NCI-H2081 (cell line): ENCODE results near the gene PHKB.
"Not testable (repeated sequence)": the region's sequence is repeated elsewhere in the genome, so short reads cannot be mapped to it uniquely, and the experiment has no call there.

Experiments used
- DNase-seq, 2 experiments: peaks; one replicate each; lab custom pipeline; 2025; lab: John Stamatoyannopoulos, UW

PHKB gene

DNA sequence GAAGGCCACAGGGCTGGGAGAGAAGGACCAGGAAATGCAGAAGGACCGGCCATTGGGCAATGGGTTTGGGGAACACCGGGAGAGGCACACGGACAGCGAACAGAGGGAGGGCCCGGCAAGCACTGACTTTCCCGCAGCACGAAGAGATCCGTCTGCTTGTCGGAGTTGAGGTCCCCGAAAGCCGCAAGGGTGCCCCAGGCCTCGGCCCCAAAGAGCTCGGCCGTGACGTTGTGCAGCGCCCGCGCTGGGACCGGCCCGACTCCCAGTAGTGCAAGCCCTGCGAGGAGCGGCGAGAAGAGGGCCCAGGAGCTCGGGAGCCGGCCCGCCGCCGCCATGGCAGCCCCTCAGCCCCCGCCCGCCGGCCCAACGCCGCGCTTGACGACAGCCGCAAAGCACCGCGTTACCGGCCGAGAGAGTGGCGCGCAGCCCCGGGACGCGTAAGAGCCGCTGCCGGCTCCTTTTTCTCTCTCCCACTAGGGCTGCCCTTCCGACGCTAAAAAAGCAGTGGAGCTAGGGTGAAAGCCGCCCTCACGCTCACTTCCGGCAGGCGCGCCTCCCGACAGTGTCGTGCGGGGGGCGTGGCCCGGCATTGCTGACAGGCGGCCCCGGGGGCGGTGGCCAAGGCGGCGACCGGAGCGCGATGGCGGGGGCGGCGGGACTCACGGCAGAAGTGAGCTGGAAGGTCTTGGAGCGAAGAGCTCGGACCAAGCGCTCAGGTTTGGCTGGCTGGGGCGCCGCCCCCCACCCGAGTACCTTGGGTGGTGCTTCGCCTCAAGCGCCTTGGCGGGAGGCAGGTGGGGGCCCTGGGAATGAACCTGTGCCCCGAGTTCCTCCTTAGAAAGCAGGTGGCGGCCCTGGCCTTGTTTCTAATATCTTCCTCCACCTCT lies at the start of gene PHKB, which contains the start of gene ITFG1:
PHKB (plus strand) TSS at position 621 of the 887 bp plus-strand sequence; CDS start at position 641, 20 bp downstream.
ITFG1 (minus strand) TSS at position 353 of the 887 bp plus-strand sequence; CDS start at position 335, 18 bp downstream.
- DNase-seq = peak; percentile 74 to 87

DNA sequence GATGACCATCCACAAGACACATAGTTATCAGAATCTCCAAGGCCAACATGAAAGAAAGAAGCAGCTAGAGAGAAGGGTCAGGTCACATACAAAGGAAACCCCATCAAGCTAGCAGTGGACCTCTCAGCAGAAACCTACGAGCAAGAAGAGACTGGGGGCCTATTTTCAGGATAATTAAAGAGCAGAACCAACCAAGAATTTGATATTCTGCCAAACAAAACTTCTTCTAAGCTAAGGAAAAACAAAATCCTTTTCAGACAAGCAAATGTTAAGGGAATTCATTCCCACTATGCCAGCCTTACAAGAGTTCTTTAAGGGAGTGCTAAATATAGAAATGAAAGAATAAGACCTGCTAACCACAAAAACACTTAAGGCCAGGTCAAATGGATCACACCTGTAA lies 48.1 kb upstream of the PHKB start:
- DNase-seq = no peak

DNA sequence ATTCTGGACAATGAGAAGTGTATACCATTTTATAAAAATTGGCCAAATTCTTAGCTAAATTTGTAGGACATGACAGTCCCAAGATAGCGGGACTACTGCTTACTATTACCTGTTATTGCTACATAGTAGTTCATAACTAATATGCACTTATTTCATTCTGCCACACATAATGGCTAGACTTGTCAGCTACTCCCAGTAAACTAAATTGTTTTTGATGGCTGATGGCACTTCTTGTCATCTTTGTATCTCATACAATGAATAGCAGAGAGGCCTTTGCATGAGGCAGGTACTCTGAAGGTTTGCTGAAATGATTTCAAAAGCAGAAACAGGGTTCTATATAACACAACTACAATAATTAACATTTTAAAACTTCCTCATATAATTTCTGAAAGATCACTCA lies 44.3 kb upstream of the PHKB start:
- DNase-seq = no peak

DNA sequence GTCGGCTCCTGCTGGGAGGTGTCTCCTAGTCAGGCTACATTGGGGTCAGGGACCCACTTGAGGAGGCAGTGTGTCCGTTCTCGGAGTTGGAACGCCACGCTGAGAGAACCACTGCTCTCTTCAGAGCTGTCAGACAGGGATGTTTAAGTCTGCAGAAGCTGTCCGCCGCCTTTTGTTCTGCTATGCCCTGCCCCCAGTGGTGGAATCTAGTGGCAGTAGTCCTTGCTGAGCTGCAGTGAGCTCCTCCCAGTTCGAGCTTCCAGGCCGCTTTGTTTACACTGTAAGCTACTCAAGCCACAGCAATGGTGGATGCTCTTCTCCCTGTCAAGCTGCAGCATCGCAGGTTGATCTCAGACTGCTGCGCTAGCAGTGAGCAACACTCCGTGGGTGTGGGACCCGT lies 36.3 kb upstream of the PHKB start:
- DNase-seq = no peak

DNA sequence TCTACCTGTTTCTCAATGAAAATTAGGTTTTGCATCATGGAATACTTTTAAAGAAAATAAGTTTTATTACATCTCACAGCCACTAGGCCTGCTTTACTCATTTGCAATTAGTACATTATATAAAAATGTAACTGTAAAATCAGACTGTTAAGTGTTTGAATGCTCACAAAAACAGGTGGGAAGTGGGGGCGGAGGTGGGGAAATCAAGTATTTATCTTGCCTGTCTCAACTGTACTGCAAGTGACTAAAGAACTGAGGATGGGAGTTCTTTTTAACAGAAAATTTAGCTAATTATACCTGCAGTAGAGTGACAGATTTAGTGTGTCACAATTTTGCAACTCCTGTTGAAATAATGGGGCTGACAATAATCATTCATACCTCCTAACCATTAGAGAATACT lies 34.3 kb upstream of the PHKB start:
- DNase-seq = no peak

DNA sequence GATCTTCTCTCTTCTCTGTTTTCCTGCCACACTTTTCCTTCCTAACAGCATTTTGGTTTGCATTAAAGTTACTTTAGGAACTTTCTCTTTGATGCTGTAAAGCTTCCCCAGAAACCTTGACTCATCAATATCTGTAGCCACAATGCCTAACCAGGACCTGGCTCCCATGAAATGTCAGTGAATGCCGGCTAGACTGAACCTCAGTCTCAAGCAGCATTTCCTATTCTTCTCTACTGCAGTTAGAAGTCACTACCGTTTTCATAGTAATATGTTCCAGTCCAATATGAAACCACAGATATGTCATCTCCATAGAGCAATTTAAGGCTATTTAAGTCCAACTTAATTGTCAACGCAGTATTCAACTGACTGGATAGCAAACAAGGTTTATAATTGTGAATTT lies 29.2 kb upstream of the PHKB start:
- peak in 1 of 2 experiments; percentile 16 for DNase-seq

DNA sequence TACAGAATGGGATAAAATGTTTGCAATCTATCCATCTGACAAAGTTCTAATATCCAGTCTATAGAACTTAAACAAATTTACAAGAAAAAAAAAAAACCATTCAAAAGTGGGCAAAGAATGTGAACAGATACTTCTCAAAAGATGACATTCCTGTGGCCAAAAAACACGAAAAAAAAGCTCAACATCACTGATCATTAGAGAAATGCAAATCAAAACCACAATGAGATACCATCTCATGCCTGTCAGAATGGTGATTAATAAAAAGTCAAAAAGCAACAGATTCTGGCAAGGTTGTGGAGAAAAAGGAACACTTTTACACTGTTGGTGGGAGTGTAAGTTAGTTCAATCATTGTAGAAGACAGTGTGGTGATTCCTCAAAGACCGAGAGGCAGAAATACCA lies 26.9 kb upstream of the PHKB start:
- DNase-seq = not testable (repeated sequence)

DNA sequence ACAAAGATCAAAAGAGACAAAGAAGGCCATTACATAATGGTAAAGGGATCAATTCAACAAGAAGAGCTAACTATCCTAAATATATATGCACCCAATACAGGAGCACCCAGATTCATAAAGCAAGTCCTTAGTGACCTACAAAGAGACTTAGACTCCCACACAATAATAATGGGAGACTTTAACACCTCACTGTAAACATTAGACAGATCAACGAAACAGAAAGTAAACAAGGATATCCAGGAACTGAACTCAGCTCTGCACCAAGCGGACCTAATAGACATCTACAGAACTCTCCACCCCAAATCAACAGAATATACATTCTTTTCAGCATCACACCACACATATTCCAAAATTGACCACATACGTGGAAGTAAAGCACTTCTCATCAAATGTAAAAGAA lies 21.1 kb upstream of the PHKB start:
- not testable (repeated sequence) for DNase-seq

DNA sequence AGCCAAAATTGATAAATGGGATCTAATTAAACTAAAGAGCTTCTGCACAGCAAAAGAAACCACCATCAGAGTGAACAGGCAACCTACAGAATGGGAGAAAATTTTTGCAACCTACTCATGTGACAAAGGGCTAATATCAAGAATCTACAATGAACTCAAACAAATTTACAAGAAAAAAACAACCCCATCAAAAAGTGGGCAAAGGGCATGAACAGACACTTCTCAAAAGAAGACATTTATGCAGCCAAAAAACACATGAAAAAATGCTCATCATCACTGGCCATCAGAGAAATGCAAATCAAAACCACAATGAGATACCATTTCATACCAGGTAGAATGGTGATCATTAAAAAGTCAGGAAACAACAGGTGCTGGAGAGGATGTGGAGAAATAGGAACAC lies 18.2 kb upstream of the PHKB start:
- DNase-seq = not testable (repeated sequence)

DNA sequence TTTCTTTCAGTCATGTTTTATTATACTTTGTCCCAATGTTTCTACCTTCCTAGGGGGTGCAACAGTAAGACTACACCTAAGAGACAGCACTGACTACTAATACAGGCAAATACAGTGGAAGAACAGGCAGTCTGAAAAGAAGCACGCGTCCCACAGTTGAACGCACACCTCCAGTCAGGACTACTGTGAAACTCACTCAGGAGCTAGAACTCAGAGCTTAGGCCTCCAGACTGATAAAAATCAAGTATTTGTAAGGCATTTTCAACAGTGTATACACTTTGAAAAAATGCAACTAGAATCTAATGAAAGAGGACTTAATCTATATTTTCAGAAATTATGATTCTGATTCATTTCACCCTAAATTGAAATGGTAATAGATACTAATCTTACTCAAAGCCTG lies 14.7 kb upstream of the PHKB start:
- no peak for DNase-seq

DNA sequence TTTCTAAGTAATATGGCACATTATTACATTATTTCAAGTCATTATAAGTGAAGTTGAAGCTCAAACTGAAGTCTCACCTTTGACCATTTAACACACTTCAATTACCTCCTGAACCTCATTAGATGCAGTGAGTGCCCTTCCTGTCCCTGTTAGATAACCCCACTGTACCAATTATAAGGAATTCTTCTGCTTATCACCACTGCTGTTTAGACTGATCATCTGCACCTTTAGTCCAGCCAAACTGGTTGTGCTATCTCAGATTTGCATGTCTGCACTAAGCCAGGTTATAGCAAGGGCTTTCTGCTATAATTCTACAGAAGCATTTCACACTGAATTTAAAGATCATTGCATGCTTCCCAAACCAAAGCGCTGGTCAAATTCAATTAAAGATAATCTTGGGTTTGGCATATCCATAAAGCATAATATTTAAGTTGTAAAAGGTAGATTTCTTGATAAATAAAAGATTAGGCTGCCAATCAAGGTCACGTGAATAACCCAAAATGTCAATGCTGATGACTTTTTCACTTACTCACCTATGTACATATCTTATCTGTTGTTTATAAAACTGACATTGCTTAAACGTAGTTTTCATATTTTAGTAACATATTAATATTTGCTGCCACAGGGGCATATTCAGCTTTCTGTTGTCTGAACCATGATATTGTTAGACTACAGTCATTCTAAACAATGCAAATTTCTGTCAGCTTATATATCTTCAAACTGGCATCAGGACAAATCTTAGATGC lies 12.1 kb upstream of the PHKB start:
- DNase-seq = no peak

DNA sequence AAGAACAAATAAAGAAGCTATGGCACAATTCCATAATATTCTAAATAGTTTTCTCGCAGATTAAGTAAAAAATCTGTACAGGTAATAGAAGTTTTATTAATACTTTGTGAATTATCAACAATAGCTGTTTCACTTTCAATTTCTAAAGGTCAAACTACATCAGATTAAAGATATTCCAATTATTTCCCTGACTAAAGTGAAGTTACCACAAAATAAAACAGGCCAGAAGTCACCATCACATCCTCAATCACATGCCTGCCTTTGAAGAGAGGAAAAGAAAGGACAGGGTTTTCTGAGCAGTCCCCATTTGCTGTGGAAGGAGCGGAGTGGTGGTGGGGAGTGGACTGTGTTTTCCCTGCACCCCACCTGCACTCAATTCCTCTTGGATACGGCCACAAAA lies 11.3 kb upstream of the PHKB start:
- no peak for DNase-seq

DNA sequence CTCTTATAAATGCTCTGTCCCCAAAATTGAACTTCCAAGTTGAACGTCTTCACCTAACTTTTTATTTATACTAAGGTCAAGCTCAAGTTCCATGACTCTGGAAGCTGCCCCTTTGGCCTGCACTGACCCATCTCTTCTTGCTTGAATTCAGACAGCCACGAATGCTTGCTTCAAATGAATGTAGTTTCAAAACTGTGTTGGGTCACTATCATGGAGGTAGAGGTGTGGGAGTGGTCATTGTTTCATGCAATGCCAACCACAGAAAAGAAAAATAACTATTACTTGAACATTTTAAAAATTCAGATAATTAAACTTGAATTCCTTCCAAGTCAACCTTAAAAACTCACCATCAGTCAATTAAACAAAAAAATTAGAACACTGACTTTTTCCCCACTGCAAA lies 2.8 kb upstream of the PHKB start:
- DNase-seq = no peak

DNA sequence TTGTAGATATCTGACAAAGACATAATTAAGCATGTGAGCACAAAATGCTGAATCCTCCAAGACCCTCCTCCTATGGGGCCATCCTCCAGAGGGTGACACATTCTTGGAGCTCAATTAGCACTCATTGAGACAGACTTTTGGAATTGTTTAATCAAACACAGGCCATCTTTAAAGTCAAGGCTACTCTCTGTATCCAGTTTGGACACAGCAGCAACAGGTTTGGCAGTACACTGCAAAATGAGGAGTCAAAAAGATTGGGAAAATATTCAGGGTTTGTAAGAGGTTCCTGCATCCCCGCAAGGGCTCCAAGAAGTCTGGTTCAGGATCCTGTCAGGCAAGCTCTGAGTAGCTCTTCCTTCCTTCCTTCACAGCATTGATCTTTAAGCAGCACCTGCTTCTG lies 1.5 kb upstream of the PHKB start:
- DNase-seq = no peak

DNA sequence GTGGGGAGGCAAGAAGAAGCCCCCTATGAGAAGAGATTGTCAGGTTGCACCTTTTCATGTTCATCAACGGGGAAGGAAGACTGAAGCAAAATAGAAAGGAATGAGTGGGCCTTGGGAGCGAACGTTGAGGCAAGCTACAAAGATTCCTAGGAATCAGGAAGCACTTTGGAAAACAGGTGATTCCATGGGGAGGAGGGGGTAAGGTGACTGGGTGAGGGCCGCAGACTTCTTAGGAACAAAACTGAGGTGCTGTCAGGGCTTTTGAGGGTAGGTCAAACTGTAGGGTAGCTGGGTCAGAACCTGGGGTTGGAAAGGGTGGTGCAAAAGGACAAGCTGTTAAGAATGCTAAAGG lies 796 bp upstream of the PHKB start:
- DNase-seq = no peak

DNA sequence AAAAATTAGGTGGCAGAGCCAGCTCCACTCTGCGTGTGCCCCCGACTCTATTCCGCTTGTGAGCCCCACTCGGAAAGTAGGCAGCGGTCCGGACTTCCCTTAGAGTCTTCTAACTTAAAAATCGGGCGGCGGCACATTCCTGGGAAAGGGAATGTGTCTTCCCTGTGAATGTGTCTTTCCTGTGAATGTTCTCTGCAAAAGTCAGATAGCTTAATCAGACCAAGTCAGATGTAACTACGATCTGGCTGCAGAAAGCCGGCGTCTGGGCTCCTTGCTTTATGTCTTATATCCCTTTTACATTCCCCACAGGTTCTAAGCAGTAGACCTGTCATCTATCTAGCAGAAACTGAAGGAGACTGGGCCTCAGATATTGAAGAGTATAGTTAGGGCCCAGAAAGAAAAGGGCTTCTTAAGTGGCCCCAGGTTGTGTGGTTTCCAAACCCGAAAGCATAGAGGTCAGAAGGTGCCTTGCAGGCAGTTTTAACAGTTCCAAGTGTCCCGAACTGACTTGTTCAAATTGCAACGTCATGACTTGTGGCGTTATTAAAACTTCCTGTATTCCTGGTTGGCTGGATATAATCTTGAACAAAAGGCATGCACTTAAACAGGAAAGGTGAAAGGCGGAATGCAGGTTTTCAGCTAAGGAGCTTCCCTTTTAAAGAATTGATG lies 601 bp downstream of the PHKB start:
- DNase-seq = no peak

DNA sequence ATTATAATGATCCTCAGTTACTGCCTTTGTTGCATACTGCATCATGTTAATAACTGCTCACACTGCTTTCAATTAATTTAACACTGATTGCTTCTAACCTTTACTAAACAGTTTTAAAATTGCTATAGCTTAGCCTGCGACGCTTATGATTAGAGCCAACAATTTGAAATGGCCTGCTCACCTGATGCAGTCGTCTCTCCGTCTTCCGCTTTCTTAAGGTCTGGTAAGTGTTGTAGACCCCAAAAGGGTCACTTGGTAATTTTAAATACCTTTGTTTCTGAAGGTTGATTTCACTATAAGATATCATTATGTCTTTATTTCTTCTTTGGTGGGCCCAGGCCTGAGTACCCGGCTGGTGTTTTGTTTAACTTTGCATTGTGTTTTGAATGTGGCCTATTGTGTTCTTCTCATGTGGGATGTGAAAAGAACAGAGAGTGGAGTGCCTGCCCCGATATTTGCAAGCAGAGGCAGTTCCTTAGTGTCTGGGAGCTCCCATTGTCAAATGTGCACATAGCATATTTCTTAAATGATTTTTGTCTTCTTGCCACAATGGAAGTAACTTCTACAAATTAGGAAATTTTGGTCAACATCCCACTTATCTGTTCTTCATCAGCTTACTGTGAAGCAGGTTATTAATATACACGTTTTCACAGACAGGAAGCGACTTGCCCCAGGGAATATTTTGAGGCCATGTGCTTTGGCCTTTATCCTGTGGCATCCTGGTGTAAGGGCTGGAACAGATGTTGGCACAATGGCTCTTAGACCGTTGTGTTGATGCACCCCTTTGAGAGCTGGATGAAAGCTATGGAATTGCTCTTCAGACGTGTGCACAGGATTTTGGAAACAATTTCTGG lies 2.9 kb downstream of the PHKB start:
- DNase-seq = no peak

DNA sequence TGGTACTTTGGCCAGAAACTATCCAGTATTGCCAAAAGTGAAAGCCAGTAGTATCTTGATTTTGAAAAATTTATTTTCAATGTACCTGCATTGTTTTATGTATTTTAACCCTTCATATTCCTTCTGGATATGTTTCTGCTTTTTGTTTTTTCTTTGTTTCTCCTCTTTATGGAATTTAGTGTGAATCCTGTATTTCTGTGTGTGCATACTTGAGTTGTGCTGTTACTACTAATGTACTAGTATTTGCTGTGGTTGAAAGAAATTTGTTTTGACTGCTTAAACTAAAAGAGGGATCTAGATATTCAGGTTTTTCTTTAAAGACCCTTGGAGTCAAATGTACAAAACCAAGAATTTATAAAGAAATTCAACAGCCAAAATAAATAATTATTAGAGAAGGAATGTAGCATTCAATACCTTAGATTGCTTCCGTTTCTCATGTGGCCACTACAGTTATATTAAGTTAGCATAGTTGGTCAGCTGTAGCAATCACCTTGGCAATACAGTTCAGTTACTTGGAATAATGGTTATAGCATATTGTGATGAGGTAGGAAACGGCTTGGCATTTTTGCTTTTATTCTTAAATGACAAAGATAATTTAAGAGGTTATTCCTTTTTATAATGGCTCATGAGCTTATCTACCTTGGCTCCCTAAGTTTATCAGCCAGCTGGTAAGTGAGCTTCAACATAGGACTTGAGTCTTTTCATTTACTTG lies 4.9 kb downstream of the PHKB start:
- DNase-seq = no peak

DNA sequence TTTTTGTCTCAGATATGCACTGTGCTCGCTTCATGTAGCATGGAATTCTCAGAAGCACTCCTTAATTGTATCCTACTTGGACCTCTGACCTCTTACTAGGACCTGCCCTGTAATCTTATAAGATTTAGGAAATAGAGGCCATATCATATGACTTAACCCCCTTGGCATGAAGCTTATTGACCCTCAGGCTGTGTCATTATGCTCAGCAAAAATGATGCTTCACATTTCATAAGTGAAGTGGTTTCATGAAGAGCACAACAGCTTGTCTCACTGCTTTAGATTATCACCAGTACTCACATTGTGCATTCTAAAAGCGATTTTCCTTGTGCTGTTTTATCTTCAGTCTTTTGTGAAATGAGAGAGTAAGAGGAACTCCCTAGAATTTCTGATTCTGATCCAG lies 6.4 kb downstream of the PHKB start:
- DNase-seq = no peak

DNA sequence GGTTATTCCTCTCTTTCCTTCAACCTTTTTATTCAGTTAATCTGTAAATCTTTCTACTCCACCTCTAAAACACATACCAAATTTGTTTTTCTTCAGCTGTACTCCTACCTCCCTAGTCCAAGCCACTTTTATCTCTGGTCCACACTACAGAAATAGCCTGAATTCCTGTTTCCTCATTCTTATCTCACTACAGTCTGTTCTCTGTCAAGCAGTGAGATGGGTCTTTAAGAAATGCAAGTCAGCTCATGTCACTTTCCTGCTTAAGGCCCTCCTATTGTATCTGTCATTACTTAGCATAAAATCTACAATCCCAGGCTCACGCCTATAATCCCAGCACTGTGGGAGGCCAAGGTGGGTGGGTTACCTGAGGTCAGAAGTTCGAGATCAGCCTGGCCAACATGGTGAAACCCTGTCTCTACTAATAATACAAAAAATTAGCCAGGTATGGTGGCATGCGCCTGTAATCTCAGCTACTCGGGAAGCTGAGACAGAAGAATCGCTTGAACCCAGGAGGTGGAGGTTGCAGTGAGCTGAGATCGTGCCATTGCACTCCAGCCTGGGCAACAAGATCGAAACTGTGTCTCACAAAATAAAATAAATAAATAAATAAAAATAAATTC lies 7.0 kb downstream of the PHKB start:
- not testable (repeated sequence) for DNase-seq

DNA sequence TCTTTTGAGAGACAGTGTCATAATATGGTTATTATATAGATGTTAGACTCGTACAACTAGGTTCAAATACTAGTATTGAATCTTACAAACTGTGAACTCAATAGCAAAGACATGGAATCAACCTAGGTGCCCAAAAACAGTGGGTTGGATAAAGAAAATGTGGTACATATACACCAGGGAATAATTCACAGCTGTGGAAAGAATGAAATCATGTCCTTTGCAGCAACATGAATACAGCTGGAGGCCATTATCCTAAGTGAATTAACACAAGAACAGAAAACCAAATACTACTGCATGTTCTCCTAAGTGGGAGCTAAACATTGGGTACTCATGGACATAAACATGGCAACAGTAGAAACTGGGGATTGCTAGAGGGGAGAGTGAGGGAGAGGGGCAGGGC lies 8.1 kb downstream of the PHKB start:
- DNase-seq = no peak
